GM21619 (cell line): ENCODE results near the gene GPR180.
A peak's percentile ranks its signal among the peaks of the same experiment; 100 is the strongest.
"Not testable (repeated sequence)": the region's sequence is repeated elsewhere in the genome, so short reads cannot be mapped to it uniquely, and the experiment has no call there.

Experiments used
- ATAC-seq: cut with Tn5 transposase; IDR thresholded peaks from one replicate; pipeline ENCODE4 v1.9.1; 2021; ENCODE audit not compliant: unreplicated experiment

GPR180 gene

DNA sequence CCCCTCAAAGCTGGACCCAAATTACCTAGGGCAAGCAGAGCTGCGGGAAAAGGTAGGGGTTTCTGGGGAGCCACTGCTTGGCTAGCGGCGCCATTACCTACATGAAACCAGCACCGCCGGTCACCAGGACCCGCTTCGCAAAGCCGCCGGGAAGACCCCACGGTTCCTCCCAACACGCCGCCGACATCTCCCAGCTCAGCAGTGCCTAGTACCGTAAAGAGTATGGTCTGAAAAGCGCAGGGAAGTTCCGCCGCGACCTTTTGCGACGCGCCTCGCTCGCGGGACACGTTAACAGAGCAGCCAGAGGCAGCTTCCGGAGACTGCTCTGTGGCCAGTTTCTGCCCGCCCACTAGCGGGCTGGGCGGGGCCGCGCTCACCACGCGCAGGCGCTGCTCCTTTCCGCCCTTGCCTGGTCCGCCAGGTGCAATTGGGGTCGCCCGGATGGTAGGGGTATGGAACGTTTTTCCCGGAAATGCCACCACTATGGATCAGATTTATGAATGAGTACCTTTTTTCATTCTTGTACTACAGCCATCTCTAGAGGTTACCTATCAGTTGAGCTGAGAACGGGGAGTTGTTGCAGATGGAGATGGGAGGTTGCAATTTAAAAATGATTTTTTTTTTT, 5.6 kb upstream of the GPR180 start, which contains the start of gene TGDS:
Gene TGDS (minus strand): TSS at position 203 of the 625 bp plus-strand sequence. CDS start 16 bp downstream, at position 187.
- ATAC-seq = peak; percentile 96

DNA sequence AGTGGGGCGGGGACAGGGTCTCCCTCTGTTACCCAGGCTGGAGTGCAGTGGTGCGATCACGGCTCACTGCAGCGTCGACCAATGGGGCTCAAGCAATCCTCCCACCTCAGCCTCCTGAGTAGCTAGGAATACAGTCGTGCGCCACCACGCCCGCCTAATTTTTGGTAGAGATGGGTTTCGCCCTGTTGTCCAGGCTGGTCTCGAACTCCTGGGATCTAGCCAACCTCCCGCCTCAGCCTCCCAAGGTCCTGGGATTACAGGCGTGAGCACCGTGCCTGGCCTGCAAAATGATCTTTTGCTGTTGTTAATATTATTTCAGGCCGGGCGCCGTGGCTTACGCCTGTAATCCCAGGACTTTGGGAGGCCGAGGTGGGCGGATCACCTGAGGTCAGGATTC, 5.1 kb upstream of the GPR180 start:
- ATAC-seq = no peak

DNA sequence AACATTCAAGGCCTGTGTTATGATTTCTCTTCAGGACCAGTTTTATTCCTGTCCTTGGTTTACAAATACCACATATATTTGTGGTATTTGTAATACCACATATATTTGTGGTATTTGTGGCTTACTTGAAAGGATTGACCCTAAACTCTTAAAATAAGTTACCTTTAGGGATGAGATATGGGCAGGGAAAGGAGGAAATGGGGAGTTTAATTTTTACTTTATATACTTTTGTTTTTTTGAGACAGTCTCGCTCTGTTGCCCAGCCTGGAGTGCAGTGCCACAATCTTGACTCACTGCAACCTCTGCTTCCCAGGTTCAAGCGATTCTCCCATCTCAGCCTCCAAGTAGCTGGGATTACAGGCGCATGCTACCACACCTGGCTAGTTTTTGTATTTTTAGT, 3.4 kb upstream of the GPR180 start:
- no peak for ATAC-seq

DNA sequence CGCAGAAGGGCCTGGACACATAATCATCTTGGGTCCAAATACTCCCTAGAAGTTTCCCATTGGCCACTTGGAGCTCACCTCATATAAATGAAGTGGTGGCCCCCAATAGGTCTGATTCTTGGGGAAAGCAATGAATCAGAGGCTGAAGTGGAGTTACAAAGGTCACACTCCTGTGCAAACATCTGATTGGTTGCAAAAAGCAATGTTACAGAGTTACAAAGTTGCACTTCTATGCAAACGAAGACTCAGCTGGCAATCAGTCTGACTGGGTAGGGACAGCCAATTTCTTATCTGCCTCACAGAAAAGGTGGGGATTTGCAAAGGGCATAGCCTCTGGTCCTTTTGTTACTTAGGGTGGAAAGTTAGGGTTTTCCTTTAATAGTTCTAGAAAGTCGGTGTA, 1.8 kb upstream of the GPR180 start:
- ATAC-seq = no peak

DNA sequence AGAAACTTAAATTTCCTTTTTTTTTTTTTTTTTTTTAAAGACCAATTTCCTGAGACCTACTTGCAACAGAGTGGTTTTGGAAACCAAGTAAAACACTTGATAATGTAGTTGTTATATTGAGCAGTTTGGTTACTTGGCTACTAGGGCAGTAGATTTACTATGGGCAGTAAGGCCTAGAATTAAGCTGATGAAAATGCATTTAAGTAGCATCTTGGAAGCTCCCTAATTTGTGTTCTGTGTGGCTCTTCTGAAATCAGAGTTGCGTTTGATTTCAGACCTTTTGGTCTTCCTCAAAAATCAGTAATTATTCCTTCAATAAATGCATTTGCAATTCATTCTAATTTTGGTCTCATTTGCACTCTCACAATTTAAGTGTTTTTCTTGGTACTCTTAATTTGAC, 810 bp downstream of the GPR180 start:
- no peak for ATAC-seq

DNA sequence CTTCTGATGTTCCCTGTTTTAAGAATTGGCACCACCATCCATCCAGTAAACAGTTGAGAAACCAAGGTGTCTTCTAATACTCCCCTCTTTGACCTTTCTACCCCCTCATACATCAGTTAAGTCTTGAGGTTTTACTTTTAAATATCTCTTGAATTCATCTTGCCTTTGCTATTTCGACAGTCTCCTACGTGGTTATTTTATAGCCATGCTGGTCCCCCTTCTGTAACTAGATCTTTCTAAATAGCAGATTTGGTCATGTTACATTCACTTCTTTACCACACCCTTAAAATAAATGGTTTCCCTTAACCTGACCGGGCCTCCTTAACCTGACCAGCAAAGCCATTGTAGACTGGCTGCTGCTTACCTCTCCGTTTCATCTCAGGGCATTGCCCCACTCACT, 5.4 kb downstream of the GPR180 start:
- ATAC-seq = no peak

DNA sequence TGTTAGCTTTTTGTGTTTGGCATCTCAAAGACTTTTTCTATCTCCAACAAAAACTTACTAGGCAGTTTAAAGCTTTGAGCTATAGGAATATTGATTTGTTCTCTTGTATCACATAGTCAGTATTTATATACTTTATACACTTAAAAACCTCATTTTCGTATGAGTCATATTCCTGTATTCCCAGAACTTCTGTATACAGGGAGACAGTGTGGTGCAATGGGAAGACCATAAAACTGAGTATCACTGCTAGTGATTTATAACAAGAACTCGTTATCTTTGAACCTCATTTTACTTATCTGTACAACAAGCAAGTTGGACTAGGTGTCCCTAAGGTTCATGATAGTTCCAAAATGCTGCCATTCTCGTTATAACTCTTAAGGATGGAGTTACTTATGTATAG, 6.3 kb downstream of the GPR180 start:
- no peak for ATAC-seq

DNA sequence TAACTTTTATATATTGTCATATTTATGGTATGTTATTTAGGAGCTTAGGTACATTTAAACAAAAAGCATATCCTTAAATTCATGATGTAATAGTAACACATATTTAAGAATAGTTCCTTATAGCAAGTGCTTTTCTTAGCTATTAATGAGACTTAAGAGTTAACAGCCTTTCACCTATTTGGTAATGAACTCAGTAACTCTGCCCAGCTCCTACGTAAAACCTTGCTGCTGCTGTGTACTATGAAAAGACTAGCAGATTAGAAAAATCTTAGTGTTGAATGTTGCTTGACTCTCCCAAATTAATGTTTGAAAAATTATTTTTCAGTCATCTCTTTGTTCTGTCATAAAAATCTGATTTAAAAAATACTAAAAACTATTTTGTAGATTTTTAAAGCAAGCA, 6.9 kb downstream of the GPR180 start:
- ATAC-seq = no peak

DNA sequence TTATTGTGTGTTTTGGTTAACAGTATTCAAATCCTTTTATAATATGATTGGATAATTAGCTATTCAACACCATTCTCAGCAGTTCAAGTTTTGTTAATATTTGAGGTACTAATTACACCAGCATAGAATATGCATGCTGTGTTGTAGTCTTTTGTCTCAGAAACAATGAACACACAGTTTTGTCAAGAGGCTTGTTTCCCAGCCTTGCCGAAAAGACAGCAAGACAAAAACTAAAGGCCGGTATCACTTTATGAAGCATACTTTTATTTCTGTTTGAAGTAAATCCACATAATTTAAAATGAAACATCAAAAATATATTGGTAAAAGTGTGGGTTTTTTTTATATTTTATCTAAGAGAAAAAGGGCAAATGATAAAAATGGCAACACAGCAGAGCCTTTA, 7.5 kb downstream of the GPR180 start:
- ATAC-seq = no peak

DNA sequence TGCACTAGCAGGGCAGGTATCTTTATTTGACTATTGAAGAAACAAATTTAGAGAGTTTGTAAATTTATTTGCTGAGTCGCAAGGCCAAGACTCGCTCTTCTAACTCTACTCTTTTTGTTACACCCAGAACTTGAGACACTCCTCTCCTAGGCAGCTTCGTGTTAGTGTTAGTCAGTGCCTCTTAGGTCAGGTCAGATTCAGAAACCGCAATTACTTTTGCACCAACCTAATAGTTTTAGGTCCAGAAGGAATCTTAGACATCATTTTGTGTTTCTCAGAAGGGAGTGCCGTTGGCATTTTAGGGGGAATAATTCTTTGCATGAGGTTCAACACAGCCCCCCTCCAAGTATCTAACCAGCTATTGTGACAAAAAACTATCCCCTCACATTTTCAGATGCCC, 8.8 kb downstream of the GPR180 start:
- ATAC-seq = no peak

DNA sequence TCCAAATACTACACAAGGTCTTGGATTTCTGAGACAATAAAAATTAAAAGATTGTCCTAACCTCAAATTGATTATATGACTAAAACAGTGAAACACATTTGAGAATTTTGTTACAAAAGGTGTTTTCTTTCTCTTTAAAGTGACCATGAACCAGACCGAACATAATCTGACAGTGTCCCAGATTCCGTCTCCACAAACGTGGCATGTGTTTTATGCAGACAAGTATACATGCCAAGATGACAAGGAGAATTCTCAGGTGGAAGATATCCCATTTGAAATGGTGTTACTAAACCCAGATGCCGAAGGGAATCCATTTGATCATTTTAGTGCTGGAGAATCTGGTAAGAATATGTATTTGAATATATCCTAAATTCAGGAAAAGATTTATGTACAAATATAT, 10.4 kb downstream of the GPR180 start:
- ATAC-seq = no peak

DNA sequence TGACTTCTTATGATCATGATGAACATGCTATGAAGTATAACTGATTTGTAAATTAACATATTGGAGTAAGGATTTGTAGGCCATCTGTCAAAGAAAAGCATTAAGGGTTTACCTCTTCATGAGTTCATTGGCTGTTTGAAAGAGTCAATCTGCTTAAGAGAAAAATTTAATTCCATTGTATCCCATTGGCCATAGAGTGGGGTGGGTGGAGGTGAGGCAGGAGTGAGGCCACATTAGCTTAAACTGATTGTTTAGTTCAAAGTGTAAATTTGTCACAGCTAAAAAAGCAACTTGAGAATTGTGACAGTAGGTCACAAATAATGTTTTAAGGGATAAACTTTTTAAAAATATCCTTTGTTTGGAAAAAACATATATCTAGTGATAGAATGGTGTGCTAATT, 11.4 kb downstream of the GPR180 start:
- ATAC-seq = no peak

DNA sequence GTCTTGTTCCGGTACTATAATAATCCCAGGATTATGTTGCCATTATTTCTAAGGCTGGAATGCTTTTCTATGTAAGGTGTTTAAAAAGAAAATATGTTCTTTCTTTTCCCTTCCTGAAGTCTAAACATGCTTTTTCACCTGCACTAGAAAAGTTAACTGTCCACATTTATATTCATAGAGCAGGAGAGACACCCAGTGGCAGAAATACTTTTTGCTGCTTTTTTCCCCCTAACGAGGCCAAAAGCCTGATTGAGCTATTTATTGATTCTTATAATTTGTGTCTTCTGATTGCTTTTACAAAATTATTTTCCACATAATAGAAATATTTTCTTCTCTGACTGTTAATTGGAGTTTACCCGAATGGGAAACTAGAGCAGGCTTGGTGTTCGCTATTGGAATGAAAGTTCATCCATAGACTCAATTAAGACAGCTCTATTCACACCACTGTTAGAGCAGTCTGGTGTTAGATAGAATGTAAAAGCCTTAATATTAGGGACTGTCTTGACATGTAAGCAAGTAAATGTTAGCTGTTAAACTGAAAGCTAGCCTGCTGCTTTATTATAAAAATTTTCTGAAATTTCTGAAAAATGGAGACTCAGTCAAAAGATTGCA, 15.8 kb downstream of the GPR180 start:
- no peak for ATAC-seq

DNA sequence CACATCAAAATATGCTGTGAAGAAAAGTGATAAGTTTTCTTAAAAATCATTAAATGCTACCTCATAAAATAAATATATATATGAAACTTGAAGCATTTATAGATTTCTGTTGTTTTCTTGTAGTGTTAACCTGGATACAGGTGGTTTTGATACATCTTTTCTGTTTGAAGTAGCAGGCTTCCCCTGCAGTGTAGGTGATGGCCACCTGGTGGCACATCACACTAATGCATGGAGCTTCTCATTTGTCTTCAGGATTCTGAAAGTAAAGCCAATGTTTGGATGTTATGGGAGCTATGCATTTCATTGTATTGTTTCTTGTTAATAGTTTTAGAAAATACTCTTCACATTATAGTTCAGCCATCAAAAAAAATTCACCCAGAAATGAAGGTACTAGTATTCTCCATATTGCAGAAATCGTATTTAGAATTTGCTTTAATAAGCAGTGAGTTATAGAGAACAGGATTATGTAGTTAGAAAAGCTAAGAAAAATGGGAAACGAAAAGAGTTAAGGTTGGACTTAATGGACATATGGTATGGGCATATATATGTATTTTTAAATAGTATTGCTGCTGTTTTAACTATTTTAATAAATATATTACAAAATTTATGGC, 18.7 kb downstream of the GPR180 start:
- peak; percentile 83 for ATAC-seq

DNA sequence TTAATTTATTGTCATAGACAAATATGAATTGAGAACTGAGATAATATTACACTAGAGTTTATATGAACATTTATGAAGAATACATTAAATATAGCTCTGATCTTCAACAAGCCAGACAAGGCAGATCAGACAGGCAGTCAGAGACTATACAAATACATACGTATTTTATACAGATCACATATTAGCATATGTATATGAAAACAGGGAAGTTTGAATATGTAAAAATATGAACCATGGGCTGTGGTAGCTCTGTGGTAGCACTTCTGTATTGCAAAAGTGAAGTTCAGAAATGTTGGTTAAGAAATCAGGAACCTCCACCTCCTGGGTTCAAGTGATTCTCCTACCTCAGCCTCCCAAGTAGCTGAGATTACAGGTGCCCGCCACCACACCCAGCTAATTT, 20.7 kb downstream of the GPR180 start:
- no peak for ATAC-seq

DNA sequence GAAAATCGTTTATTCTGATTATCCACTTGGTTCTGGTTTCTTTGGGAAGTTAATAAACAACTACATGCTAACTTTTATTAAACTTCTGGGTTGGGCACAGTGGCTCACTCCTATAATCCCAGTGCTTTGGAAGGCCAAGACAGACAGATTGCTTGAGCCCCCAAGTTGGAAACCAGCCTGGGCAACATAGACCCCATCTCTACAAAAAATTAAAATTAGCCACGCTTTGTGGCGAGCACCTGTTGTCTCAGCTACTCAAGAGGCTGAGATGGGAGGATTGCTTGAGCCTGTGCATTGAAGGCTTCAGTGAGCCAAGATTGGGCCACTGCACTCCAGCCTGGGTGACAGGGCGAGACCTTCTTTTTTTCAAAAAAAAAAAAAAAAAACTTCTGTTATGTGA, 21.7 kb downstream of the GPR180 start:
- ATAC-seq = no peak

DNA sequence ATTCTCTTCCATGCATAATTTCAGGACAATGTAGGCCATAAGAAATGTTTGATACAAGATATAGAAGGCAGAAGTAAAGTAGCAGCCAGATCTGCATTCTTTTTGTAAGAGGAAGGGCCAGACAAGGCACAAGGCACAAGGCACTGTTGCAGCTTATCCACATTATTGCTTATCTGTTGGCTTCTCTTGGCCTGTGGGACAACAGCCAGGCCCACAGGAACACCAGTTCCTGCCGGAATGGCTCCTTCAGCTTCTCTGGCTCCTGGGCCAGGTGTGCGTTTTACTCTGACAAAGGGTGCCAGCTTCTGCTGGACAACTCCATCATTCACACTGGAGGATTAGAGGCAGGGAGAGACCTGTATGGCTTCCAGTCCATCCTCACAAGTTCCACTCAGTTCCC, 29.2 kb downstream of the GPR180 start:
- no peak for ATAC-seq

DNA sequence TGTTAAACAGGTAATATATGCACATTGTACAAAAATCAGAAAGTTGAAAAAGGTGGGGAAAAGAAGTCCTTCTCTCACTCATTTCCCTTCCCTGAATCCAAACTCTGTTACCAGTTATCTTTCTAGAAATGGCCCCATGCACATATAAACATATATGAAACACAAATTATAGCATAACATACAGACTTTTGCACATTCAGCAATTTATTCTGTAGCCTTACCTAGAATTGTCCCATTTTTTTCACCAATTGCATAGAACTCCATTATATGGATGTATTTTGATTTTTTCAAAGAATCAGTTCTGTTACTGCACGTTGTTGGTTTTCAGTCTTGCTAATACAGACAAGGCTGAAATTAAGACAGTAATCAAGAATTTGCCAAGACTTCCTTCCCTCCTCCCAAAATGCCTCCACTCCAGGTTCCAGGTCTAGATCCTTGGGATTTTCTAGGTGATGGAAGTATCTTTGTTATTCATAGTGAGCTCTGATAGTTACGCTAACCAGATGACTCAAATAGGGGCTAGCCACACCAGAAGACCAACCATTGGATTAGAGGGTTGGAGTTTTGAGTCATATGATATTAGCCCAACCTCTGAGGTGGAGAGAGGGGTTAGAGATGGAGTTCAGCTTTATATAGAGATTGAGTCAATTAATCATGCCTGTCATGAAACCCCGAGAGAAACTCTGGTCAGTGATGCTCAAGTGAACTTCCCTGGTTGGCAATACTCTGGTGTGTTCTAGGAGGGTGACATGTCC, 30.7 kb downstream of the GPR180 start:
- no peak for ATAC-seq

DNA sequence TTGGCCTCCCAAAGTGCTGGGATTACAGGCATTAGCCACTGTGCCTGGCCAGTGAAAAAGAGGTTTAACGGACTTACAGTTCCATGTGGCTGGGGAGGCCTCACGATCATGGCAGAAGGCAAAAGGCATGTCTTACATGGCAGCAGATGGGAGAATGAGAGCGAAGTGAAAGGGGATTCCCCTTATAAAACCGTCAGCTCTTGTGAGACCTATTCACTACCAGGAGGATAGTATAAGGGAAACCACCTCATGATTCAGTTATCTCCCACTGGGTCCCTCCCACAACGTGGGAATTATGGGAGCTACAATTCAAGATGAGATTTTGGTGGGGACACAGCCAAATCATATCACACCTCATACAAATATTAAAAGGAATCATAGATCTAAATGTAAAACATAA, 34.4 kb downstream of the GPR180 start:
- peak; percentile 50 for ATAC-seq

DNA sequence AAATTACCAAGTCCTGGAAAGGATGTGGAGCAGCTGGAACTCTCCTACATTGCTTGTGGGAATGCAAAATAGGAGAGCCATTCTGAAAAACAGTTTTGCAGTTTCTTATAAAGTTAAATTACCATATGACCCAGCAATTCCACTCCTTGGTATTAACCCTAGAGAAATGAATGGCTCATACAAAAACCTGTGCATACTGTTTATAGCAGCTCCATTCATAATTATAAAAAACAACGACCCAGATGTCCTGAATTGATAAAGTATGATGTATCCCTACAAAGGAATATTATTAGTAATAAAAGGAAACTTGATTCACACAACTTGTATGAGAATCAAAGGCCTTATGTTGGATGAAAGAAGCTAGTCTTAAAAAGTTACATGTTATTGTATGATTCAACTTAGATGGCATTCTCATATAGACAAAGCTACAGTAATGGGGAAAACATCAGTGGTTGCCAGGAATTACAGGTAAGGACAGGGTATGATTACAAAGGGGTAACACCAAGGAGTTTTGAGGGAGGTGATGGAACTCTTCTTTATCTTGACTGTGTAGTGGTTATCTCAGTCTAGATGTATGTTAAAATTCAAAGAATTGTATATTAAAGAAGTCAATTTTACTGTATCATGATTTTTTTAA, 35.4 kb downstream of the GPR180 start:
- no peak for ATAC-seq

DNA sequence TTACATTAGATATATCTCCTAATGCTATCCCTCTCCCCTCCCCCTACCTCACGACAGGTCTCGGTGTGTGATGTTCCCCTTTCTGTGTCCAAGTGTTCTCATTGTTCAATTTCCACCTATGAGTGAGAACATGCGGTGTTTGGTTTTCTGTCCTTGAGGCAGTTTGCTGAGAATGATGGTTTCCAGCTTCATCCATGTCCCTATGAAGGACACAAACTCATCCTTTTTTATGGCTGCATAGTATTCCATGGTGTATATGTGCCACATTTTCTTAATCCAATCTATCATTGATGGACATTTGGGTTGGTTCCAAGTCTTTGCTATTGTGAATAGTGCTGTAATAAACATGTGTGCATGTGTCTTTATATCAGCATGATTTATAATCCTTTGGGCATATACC, 36.0 kb downstream of the GPR180 start:
- not testable (repeated sequence) for ATAC-seq
